Ascending aorta (tissue), 2 donors: ENCODE data around the gene TMEM38B. TPM values are rescaled to one million over a fixed set of nuclear protein-coding genes. Genes with fewer than 3 reads are reported as not detected.

Source experiments
- DNase-seq, 2 donors: peaks; one replicate each; pipeline ENCODE4 v3.0.0-alpha.2; 2019; ENCODE audit warnings: low spot score in 2 of 2
- H3K27ac ChIP-seq, 2 donors: fragments of 200-600 bp; sonication (generic); one replicate each; pipeline ENCODE4 v1.5.1; 2016 to 2017; ENCODE audit warnings: mild to moderate bottlenecking in 1 of 2
- H3K27me3 ChIP-seq: fragments of 200-600 bp; sonication (generic); one replicate; pipeline ENCODE4 v1.5.1; 2017
- H3K36me3 ChIP-seq, 2 donors: fragments of 200-600 bp; sonication (generic); one replicate each; pipeline ENCODE4 v1.5.1; 2016
- H3K4me1 ChIP-seq, 2 donors: fragments of 200-600 bp; sonication (generic); one replicate each; pipeline ENCODE4 v1.5.1; 2016 to 2017; ENCODE audit warnings: mild to moderate bottlenecking in 1 of 2
- H3K4me3 ChIP-seq, 2 donors: fragments of 200-600 bp; sonication (generic); one replicate each; pipeline ENCODE4 v1.5.1; 2016 to 2017; ENCODE audit warnings: mild to moderate bottlenecking in 1 of 2
- H3K9me3 ChIP-seq, 2 donors: fragments of 200-600 bp; sonication (generic); one replicate each; pipeline ENCODE4 v1.5.1; 2016
- intact Hi-C: fragments of 100-400 bp; cut with DNase I; formaldehyde crosslinking; loops from one replicate; pipeline ENCODE4 v1.15.1; 2023
- total RNA-seq: library from RNA; depleted of rRNA; stranded (reverse); fragments of >200 nt; gene quantifications from one replicate; pipeline ENCODE4 v1.1.0, GENCODE V29; 2016
- TF ChIP-seq, protein P1 (sequence below), 3 experiments: fragments of 200-600 bp in 2 of 3; fragments of 450-650 bp in 1 of 3; sonication (generic) in 2 of 3; IDR thresholded peaks; one replicate each; pipeline ENCODE4 v1.5.1; 2016 to 2019; ENCODE audit warnings: antibody characterized with exemption in 3 of 3, mild to moderate bottlenecking in 1 of 3, moderate library complexity in 1 of 3

TMEM38B gene
- total RNA-seq, 1 donor from 2014 or later: 11.0 TPM

- H3K4me3 ChIP-seq: no peak overlapping the region
- H3K4me1 ChIP-seq: no peaks in the 10 kb centered on the region
- TF ChIP-seq, protein P1, sequence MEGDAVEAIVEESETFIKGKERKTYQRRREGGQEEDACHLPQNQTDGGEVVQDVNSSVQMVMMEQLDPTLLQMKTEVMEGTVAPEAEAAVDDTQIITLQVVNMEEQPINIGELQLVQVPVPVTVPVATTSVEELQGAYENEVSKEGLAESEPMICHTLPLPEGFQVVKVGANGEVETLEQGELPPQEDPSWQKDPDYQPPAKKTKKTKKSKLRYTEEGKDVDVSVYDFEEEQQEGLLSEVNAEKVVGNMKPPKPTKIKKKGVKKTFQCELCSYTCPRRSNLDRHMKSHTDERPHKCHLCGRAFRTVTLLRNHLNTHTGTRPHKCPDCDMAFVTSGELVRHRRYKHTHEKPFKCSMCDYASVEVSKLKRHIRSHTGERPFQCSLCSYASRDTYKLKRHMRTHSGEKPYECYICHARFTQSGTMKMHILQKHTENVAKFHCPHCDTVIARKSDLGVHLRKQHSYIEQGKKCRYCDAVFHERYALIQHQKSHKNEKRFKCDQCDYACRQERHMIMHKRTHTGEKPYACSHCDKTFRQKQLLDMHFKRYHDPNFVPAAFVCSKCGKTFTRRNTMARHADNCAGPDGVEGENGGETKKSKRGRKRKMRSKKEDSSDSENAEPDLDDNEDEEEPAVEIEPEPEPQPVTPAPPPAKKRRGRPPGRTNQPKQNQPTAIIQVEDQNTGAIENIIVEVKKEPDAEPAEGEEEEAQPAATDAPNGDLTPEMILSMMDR (IDR thresholded peaks at IDR 0.05): no peak
- no peaks in the 10 kb centered on the region for H3K36me3 ChIP-seq
- no peak for DNase-seq
- intact Hi-C loops: no loop called here
- no peak overlapping the region for H3K27ac ChIP-seq
- H3K27me3 ChIP-seq: no peaks in the 10 kb centered on the region
- peaks cover 0 to 20% of the 10 kb centered on the region in 2 donors for H3K9me3 ChIP-seq
Measured at GRCh38 chr9:105816981-105817380, 122.6 kb downstream of the TMEM38B start.

DNA sequence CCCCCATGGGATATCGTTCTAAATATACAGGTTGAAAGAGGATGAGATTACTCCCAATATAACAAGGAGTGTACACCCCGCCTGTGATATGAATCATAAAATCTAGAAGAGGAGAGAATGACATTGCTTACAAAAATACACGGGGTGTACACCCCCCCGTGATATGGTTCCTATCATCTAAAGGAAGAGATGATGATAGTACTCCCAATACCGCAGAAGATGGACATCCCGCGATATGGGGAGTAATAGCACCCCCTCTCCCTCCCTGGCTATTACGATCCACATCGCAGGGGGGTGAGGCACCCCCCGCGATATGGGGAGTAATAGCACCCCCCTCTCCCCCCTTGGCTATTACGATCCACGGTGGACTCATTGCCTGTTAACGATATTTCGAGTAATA, 124.6 kb downstream of the TMEM38B start:
- no peaks in the 10 kb centered on the region for H3K36me3 ChIP-seq
- TF ChIP-seq, protein P1 (IDR thresholded peaks at IDR 0.05): no peak

GRCh38 chr9:105822814-105823213, 128.5 kb downstream of the TMEM38B start:
- H3K9me3 ChIP-seq: peaks cover 0 to 25% of the 10 kb centered on the region in 2 donors
- intact Hi-C loops: no loop called here
- TF ChIP-seq, protein P1 (IDR thresholded peaks at IDR 0.05): no peak

More for the DNA sequence above, 124.6 kb downstream of the TMEM38B start:
- no peaks in the 10 kb centered on the region for H3K4me1 ChIP-seq
- H3K4me3 ChIP-seq: no peak overlapping the region
- H3K27ac ChIP-seq: no peak overlapping the region
- no peaks in the 10 kb centered on the region for H3K27me3 ChIP-seq
- no peak for DNase-seq
- intact Hi-C loops: no loop called here
- H3K9me3 ChIP-seq: peaks cover 0 to 27% of the 10 kb centered on the region in 2 donors

More at GRCh38 chr9:105822814-105823213, 128.5 kb downstream of the TMEM38B start:
- Histone ChIP-seq H3K27ac (no peak overlapping the region), H3K4me1 (no peaks in the 10 kb centered on the region), H3K36me3 (no peaks in the 10 kb centered on the region), H3K4me3 (no peak overlapping the region), H3K27me3 (no peaks in the 10 kb centered on the region)
- no peak for DNase-seq

Other genes with a start within 250 kb of the TMEM38B start
- 0.43 TPM for gene FSD1L, start 246.5 kb upstream of the TMEM38B start, total RNA-seq
- 5.4 TPM for gene FKTN, start 136.4 kb upstream of the TMEM38B start, total RNA-seq
- gene TAL2, start 32.1 kb upstream of the TMEM38B start, total RNA-seq: not detected